ENCODE results near the gene FZD7.

- TF ChIP-seq CTCF (IDR thresholded peaks at IDR 0.05; ENCODE audit: poor library complexity) (no peak), EZH2phosphoT487 (IDR thresholded peaks at IDR 0.05; ENCODE audit: low read depth, severe bottlenecking, unreplicated experiment) (no peak)
These were observed 38.6 kb downstream of the FZD7 start for GRCh38 chr2:202072226-202072625.
